Esophagus squamous epithelium (tissue), 4 donors: ENCODE data around the gene ARID3B.

Experiments
- CTCF ChIP-seq, 6 experiments: fragments of 450-650 bp in 4 of 6; fragments of 200-600 bp in 2 of 6; sonication (generic) in 2 of 6; IDR thresholded peaks; one replicate each; pipeline ENCODE4 v1.5.1; 2016 to 2019; ENCODE audit warnings: antibody characterized with exemption in 6 of 6, mild to moderate bottlenecking in 4 of 6, moderate library complexity in 4 of 6
- POLR2A ChIP-seq, 4 donors: fragments of 450-650 bp; IDR thresholded peaks; one replicate each; pipeline ENCODE4 v1.6.1; 2017; ENCODE audit warnings: antibody characterized with exemption in 4 of 4, mild to moderate bottlenecking in 4 of 4, moderate library complexity in 3 of 4

DNA sequence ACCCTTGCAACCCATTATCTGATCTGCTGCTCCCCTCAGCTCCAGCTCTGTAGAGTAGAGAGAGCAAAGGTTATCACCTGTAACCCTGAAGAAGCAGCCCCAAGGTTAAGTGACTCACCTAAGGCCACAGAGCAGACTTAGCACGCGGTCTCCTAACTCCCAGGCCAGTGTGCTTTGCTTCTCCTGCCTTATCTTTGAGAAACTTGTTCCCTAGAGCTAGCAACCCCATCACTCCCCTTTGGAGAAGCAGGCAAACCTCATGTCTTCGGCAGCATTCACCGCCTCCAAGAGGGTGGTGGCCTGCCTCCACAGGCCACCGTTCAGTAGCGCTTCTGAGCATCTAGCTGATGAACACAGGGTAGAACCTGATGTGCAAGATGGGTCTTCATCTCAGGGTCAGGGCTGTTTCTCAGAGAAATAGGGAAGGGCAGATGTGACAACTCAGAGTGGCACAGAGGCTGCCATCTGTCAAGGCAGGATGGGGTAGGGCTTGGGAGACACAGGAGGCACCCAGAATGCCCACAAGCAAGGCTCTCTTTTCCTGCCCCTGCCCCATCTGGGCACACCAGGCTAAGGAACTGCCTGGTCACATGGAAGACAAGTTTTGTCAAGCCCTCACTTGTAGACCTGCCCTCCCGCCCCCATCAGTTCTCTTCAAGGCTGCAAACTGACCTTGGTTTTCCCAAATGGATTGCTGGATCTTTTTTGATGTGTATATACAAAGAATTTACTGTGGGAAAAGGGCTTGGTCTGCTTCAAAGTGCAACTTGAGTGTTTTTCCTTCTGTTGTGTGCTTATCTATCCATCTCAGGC is 39.7 kb downstream of the ARID3B start:
- TF ChIP-seq CTCF (IDR thresholded peaks at IDR 0.05): no peak
- no peak for TF ChIP-seq POLR2A (IDR thresholded peaks at IDR 0.05)
